ENCODE results near the gene MAST1. TPM values are rescaled to one million over a fixed set of nuclear protein-coding genes. Genes with fewer than 3 reads are reported as not detected.

MAST1 gene
- total RNA-seq, 1 experiment from 2014 or later, result 28.9 TPM

- Histone ChIP-seq H3K79me2 (ENCODE audit: insufficient read depth, low read length) (peaks cover 35% of the 10 kb centered on the region), H3K27ac (ENCODE audit: low read depth, low read length) (no peak overlapping the region), H3K4me3 (replicated peaks in 1 of 2; ENCODE audit: low read depth in 1 of 2, low read length in 2 of 2) (no peak overlapping the region), H3K9me3 (ENCODE audit: control insufficient read depth in 1 of 2, insufficient read depth in 1 of 2, low read depth in 1 of 2, low read length in 2 of 2) (no peaks in the 10 kb centered on the region), H3K9me2 (ENCODE audit: insufficient read depth) (no peaks in the 10 kb centered on the region), H3K4me2 (ENCODE audit: low read length) (no peak overlapping the region), H3K36me3 (ENCODE audit: control insufficient read depth in 1 of 2, insufficient read depth in 2 of 2, low read length in 2 of 2) (peaks cover 8 to 20% of the 10 kb centered on the region in 2 experiments; a peak in 3 of 4 replicates), H2AFZ (ENCODE audit: low read depth, low read length, poor library complexity, severe bottlenecking) (no peak overlapping the region), H4K20me1 (ENCODE audit: insufficient read depth) (no peaks in the 10 kb centered on the region), H3K4me1 (ENCODE audit: control insufficient read depth in 1 of 2, insufficient read depth in 2 of 2, low read length in 2 of 2) (peaks cover 20 to 42% of the 10 kb centered on the region in 2 experiments; a peak in 3 of 4 replicates), H3K27me3 (ENCODE audit: insufficient read depth, low read length) (no peaks in the 10 kb centered on the region), H3K9ac (ENCODE audit: low read length) (no peak overlapping the region)
- intact Hi-C loops (cut with micrococcal nuclease), result loop anchor here (5.0 kb wide), 1 partner anchor 33 kb away; the partner anchor contains the start of gene MAST1
- no TSS peak for BruUV-seq (replicated peaks)
- no peak for ATAC-seq
- ChIA-PET POLR2A (no interaction called here), RAD21 (ENCODE audit: low non-redundant PET in 1 of 2, low total read pairs in 2 of 2, uncharacterized antibody in 2 of 2, unreplicated experiment in 2 of 2) (no interaction called here), CTCF (no interaction called here)
- DNase-seq (ENCODE audit: low read depth, low spot score), result no peak
- TF ChIP-seq YY1 (IDR thresholded peaks at IDR 0.05; ENCODE audit: extremely low read depth, insufficient replicate concordance, low read depth, low read length) (no peak), SIN3A (IDR thresholded peaks at IDR 0.05; ENCODE audit: low read depth) (no peak), SRF (IDR thresholded peaks at IDR 0.05; ENCODE audit: low read depth) (no peak), CEBPB (IDR thresholded peaks at IDR 0.05; ENCODE audit: low read depth) (no peak), EZH2 (IDR thresholded peaks at IDR 0.05) (no peak), POLR2AphosphoS5 (IDR thresholded peaks at IDR 0.05; ENCODE audit: low read depth, low read length) (no peak), ZBTB33 (IDR thresholded peaks at IDR 0.05; ENCODE audit: extremely low read depth, insufficient replicate concordance, low read length) (no peak), MAX (IDR thresholded peaks at IDR 0.05) (no peak), ELF1 (IDR thresholded peaks at IDR 0.05; ENCODE audit: borderline replicate concordance, low read depth) (no peak), CBX3 (IDR thresholded peaks at IDR 0.05; ENCODE audit: low read depth) (no peak), ZFX (IDR thresholded peaks at IDR 0.05) (no peak), REST (IDR thresholded peaks at IDR 0.05; ENCODE audit: low read depth) (no peak), TCF7L2 (IDR thresholded peaks at IDR 0.05; ENCODE audit: borderline replicate concordance, extremely low read depth, insufficient read depth, insufficient read length) (no peak)
These were observed 34.3 kb upstream of the MAST1 start for GRCh38 chr19:12804051-12804450.
